ENCODE data around the gene ICA1.

DNA sequence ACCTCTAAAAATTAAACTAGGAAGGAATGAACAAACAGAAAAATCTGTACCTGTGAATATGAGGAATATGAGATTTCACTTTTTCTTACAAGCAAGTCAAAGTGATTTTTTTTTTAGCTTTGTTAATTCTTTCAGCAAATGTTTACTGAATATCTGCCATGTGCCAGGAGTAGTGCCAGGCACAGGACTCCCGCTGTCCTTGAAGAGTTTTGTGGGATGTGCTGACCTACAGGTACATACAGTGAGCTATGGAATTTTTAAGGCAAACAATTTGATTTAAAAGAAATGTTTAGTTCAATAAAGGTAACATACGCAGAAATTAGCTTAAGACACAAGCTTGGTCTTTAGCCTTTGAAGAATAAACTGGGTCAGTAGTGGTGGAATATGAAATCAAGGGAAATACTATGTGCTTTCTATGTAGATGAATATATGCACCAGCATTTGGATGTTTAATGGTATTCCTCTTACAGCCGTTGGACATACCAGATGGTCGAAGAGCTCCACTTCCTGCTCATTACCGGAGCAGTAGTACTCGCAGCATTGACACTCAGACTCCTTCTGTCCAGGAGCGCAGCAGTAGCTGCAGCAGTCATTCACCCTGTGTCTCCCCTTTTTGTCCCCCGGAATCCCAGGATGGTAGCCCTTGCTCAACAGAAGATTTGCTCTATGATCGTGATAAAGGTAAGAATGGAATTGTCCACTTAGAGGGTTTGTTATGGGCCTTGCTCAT is 191.4 kb downstream of the ICA1 start:
- TF ChIP-seq, protein P1, sequence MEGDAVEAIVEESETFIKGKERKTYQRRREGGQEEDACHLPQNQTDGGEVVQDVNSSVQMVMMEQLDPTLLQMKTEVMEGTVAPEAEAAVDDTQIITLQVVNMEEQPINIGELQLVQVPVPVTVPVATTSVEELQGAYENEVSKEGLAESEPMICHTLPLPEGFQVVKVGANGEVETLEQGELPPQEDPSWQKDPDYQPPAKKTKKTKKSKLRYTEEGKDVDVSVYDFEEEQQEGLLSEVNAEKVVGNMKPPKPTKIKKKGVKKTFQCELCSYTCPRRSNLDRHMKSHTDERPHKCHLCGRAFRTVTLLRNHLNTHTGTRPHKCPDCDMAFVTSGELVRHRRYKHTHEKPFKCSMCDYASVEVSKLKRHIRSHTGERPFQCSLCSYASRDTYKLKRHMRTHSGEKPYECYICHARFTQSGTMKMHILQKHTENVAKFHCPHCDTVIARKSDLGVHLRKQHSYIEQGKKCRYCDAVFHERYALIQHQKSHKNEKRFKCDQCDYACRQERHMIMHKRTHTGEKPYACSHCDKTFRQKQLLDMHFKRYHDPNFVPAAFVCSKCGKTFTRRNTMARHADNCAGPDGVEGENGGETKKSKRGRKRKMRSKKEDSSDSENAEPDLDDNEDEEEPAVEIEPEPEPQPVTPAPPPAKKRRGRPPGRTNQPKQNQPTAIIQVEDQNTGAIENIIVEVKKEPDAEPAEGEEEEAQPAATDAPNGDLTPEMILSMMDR (conservative IDR thresholded peaks at IDR 0.05; ENCODE audit: low read depth, low read length): no peak
- no peak for TF ChIP-seq EZH2 (IDR thresholded peaks at IDR 0.05; ENCODE audit: low read length, unreplicated experiment)

Measured in PC-3 (cell line).